Measurements from ENCODE around the gene SRPK1.
A peak's percentile ranks its signal among the peaks of the same experiment; 100 is the strongest.
"Not testable (repeated sequence)": the region's sequence is repeated elsewhere in the genome, so short reads cannot be mapped to it uniquely, and the experiment has no call there.

Gene SRPK1

DNA sequence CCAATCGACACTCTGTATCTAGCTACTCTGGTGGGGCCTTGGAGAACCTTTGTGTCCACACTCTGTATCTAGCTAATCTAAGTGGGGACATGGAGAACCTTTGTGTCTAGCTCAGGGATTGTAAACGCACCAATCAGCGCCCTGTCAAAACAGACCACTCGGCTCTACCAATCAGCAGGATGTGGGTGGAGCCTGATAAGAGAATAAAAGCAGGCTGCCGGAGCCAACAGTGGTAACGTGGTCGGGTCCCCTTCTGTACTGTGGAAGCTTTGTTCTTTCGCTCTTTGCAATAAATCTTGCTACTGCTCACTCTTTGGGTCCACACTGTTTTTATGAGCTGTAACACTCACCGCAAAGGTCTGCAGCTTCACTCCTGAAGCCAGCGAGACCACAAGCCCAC, 11.0 kb upstream of the SRPK1 start:
- not testable (repeated sequence) for FAIRE-seq; DNase-seq (ENCODE audit: low spot score)

DNA sequence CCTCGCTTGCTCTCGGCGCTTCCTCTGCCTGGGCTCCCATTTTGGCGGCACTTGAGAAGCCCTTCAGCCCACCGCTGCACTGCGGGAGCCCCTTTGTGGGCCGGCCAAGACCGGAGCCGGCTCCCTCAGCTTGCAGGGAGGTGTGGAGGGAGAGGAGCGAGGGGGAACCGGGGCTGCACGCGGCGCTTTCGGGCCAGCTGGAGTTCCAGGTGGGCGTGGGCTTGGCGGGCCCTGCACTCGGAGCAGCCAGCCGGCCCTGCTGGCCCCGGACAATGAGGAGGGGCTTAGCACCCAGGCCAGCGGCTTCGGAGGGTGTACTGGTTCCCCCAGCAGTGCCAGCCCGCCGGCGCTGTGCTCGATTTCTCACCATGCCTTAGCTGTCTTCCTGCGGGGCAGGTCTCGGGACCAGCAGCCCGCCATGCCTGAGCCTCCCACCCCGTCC, 10.2 kb upstream of the SRPK1 start:
- FAIRE-seq (no peak), DNase-seq (ENCODE audit: low spot score) (no peak)

DNA sequence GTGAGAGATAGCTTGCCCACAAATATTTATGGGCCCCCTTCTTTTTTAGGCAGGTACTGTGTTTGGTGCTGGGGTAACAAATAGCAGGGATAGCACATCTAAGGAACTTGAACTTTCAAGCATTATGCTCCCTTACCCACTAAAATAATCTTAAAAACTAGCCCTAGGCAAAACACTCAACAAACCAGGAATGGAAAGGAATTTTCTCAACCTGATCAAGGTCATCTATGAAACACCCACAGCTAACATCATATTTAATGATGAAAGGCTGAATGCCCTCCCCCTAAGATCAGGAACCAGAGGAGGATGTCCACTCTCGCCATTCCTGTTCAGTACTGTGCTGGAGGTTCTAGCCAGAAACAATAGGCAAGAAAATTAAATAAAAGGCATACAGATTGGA, 8.7 kb upstream of the SRPK1 start:
- DNase-seq (ENCODE audit: low spot score) (no peak), FAIRE-seq (no peak)

DNA sequence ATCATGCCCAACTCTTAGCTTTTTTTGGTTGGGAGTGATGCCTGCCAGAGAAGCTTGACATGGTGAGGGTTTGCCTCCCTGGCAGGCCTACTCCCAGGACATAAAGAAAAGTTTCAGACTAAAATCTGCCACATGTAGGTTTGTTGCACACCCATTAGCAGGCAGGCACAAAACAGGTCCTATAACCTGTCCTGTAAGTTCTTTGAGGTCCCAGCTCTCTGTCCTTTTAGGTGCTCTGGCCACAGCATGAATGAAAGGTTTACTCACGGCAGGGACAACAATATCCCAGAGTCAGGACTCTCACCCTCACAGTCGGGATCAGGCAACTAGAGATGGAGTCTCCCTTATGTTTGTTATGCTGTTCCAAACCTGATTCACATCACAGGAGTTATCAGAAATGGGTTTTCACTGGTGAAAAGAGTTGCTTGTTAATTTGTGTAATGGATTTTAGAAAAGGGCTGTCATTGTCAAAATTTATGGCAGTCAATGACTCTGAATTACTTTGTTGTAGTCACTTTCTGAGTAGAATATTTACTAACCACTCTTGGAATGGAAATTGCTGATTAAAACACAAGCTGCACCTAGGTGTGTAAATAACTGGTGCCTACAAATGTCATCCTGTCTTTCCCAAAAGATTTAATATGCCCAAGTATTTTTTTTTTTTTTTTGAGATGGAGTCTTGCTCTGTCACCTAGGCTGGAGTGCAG, 5.8 kb upstream of the SRPK1 start:
- FAIRE-seq (no peak), DNase-seq (ENCODE audit: low spot score) (no peak)

DNA sequence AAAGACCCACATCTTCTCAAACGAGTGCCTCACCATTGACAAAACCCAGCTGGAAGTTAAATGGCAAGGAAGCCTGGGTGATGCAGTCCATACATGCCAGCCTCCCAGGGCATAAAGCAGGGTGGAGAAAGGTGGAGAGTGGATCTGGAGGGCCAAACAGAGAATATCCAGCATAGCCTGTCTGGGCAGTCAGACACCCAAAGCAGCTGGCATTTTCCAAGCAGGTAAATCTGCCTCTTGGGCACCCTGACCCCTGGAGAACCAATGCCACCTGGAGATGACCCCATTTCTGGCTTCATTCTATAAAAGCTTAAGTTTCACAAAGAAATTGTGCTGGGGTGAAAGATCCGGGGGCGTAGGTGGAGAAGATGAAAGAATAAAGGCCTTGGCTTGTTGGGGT, 5.1 kb upstream of the SRPK1 start:
- no peak for FAIRE-seq

DNA sequence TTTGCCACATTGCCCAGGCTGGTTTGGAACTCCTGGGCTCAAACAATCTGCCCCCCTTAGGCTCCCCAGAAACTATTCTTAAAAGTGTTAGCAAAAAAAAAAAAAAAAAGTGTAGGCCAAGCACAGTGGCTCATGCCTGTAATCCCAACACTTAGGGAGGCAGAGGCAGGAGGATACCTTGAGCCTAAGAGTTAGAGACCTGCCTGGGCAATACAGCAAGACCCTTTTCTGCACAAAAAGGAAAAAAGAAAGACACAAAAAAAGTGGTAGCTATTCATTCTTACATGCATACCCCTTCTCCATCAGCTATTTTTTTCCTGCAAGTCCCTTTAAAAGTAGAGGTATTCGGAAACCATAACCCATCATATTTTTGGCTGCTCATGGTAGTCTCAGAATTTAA, 3.2 kb upstream of the SRPK1 start:
- no peak for FAIRE-seq

More for the DNA sequence above, 5.1 kb upstream of the SRPK1 start:
- DNase-seq (ENCODE audit: low spot score) = no peak

DNA sequence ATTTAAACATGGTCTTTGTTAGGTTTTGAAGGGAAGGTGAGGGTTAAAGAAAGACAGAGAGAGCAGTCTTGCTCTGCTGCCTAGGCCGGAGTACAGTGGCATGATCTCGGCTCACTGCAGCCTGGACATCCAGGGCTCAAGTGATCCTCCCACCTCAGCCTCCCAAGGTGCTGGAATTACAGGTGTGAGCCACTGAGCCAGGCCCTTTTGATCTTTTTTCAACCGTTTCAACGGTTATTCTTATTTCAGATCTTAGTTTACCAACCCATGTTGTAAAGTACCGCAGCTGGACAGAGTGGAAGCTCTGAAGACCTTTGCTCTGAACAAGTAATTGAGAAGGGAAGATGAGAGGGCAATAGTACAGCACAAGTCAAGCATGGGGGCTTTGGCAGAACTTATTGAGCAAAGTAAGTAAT, 1.2 kb upstream of the SRPK1 start:
- DNase-seq (ENCODE audit: low spot score) (no peak), FAIRE-seq (no peak)

More for the DNA sequence above, 3.2 kb upstream of the SRPK1 start:
- no peak for DNase-seq (ENCODE audit: low spot score)

DNA sequence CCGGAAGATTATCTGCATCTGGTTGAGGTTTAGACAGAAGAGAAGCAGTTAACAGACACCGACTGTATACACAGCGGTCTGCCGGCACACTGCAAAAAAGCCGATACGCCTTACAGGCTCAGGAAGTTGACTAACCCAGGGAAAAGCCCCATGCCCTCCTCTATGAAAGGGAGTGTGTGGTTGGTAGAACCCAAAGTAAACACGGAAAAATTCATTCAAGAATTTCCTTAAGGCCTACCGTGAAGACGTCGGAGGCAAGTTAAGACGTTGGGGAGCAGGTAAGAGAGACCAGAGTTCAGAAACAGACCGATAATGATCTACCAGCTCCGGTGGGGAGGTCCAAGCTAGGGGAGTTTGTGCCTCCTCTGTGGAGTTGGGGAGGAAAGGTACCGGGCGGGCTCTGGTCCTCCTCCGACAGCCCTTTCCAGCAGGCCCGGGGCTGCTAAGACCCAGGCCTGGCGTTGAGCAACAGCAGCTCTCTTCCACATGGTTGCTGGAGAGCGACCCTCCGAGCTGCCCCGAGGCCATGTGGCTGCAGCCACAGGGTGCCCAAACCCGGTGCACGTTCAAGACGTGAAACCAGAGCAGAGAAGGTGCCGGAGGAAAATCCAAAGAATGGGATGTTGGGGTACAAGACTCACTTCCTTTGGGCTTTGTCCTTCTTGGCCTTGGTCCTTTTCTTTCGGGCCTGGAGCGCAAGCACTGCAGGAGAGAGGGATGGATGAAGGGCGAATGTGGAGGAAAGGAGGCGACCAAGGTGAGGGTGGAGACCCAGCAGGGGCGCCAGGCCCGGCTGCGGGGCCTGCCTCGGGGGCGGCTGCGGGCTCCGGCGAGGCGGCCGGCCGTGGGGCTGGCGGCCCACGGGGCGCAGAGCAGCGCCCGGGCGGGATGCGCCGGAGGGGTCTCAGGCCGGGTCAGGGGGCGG, 809 bp downstream of the SRPK1 start:
- FAIRE-seq (peak; percentile 52), DNase-seq (ENCODE audit: low spot score) (peak; percentile 43)

DNA sequence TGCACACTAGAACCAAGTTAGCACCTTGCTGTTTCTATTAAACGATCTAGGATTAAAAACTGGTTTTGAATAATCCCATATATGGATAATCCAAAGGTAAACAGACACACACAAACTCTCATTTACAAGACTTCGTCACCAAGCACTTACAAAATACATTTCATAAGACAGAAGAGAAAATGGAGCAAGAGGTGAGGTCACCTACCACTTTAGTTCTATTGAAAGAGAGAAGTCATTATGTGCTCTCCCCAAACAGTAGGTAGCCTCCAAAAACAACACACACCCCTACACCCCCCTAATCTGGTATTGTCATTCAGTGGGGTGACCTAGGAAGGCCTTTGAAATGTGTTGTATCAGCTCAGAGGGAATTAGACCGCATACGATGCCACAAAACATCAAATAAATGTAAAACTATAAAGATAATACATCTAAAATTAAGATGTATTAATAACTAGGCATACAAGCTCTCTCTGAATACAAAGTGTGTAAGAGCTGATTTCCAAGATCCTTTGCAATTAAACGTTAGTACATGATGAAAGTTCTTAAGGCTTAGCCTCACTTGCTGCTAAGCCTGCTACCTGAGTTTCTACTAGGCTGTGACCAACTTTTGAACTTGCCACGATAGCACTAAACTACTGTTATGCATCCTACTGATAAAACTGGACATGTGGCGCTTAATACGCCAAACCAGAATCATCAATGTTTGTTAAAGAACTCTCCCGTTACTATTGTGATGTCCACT, 1.6 kb downstream of the SRPK1 start:
- FAIRE-seq (no peak), DNase-seq (ENCODE audit: low spot score) (no peak)

DNA sequence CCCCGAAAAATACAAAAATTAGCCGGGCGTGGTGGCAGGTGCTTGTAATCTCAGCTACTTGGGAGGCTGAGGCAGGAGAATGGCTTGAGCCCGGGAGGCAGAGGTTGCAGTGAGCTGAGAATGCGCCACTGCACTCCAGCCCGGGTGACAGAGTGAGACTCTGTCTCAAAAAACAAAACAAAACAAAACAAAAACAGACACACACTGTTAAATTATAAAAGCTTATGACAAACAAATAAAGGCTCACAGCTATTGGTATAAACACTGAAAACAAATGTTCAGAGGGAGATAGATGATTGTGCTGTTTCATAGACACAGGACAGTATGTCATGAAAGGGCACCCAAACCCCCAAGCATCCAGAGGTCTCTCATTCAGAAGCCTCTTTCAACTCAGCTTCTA, 4.0 kb downstream of the SRPK1 start:
- FAIRE-seq; DNase-seq (ENCODE audit: low spot score): not testable (repeated sequence)

DNA sequence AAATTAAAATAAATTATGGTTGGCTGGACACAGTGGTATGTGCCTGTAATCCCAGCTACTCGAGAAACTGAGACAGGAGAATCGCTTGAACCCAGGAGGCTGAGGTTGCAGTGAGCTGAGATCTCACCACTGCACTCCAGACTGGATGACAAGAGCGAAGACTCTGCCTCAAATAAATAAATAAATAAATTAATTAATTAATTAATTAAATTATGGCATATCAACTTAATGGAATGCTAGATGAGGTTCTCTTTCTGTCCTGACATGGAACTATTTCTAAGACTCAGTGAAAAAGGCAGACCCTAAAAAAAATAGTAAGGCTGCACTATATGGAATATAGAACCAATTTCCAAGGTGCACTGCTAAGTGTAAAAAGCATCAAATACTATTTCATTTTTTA, 4.8 kb downstream of the SRPK1 start:
- no peak for FAIRE-seq
- DNase-seq (ENCODE audit: low spot score) = no peak

DNA sequence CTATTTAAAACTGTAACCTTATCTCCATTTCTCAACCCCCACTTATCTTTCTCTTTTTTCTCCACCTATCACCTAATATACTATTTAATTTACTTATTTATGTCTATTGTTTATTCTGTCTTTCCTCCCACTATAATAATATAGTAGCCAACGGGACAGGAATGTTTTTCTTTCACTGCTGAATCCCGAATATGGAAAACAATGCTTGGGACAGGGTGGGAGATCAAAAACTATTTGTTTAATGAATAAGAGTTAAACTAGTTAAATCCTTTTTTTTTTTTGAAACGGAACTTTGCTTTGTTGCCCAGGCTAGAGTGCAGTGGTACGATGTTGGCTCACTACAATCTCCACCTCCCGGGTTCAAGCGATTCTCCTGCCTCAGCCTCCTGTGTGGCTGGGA, 6.4 kb downstream of the SRPK1 start:
- no peak for DNase-seq (ENCODE audit: low spot score)
- FAIRE-seq = no peak

DNA sequence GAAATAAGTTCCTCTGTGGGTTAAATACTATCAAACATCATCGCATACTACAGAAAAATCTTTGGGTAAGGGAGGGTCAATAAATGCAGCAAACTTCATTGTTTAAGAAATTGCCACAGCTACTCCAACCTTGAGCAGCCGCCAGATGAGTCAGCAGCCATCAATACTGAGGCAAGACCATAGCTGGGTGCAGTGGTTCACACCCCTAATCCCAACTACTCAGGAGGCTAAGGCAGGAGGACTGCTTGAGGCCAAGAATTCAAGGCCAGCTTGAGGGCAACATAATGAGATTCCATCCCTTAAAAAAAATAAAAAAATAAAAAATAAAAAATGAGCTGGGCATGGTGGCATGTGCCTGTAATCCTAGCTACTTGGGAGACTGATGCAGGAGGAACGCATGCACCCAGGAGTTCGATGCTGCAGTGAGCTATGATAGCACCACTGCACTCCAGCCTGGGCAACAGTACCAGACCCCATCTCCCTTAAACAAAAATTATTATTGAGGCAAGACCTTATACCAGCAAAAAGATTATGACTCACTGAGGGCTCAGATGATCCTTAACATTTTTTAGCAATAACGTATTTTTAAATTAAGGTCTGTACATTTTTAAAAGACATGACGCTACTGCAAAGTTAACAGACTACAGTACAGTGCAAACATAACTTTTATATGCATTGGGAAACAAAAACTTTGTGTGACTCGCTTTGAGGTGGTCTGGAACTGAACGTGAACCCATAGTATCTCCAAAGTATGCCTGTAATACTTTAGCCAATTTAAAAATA, 8.8 kb downstream of the SRPK1 start:
- DNase-seq (ENCODE audit: low spot score) (no peak), FAIRE-seq (no peak)

DNA sequence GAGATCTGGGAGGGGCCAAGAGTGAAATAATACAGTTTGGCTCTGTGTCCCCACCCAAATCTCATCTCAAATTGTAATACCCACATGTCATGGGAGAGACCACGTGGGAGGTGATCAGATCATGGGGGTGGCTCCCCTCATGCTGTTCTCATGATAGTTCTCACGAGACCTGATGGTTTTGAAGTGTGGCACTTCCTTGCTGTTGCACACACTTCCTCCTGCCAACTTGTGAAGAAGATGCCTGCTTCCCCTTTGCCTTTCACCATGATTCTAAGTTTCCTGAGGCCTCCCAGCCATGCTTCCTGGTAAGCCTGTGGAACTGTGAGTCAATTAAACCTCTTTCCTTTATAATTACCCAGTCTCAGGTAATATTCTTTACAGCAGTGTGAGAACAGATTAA, 11.3 kb downstream of the SRPK1 start:
- not testable (repeated sequence) for DNase-seq (ENCODE audit: low spot score); FAIRE-seq

DNA sequence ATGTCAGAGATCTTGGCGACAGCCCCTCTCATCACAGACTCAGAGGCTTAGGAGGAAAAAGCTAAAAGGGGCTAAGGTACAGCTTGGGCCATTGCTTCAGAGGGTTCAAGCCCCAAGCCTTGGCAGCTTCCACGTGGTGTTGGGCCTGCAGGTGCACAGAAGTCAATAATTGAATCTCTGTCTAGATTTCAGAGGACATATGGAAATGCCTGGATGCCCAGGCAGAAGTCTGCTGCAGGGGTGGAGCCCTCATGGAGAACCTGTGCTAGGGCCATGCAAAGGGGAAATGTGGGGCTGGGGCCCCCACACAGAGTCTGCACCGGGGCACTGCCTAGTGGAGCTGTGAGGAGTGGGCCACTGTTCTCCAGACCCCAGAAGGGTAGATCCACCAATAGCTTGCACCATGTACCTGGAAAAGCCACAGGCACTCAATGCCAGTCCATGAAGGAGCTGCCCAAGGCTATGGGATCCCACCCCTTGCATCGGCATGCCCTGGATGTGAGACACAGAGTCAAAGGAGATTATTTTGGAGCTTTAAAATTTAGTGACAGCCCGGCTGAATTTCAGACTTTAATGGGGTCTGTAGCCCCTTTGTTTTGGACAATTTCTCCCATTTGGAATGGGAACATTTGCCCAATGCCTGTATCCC, 12.0 kb downstream of the SRPK1 start:
- FAIRE-seq = not testable (repeated sequence)

DNA sequence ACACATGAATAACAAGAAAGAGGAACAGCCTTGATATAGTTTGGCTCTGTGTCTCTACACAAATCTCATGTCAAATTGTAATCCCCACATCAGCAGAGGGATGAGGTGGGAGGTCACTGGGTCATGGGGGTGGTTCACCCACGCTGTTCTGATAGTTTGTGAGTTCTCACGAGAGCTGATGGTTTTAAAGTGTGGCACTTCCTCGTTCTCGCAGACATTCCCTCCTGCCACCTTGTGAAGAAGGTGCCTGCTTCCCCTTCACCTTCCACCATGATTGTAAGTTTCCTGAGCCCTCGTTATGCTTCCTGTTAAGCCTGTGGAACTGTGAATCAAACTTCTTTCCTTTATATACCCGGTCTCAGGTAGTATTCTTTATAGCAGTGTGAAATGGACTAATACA, 13.1 kb downstream of the SRPK1 start:
- no peak for FAIRE-seq
- no peak for DNase-seq (ENCODE audit: low spot score)

More for the DNA sequence above, 12.0 kb downstream of the SRPK1 start:
- not testable (repeated sequence) for DNase-seq (ENCODE audit: low spot score)

DNA sequence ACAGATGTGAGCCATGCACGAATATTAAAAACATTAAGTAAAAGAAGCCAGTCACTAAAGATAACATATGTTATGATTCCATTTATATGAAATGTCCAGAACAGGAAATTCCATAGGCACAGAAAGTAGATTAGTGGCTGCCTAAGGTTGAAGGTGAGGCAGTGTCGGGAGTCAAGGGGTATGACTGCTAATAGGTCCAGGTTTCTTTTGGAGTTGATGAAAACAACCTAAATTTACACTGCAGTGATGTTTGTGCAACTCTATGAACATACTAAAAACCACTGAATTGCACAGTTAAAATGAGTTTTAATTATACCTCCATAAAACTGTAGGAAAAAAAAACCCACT, 14.4 kb downstream of the SRPK1 start:
- FAIRE-seq (no peak), DNase-seq (ENCODE audit: low spot score) (no peak)

DNA sequence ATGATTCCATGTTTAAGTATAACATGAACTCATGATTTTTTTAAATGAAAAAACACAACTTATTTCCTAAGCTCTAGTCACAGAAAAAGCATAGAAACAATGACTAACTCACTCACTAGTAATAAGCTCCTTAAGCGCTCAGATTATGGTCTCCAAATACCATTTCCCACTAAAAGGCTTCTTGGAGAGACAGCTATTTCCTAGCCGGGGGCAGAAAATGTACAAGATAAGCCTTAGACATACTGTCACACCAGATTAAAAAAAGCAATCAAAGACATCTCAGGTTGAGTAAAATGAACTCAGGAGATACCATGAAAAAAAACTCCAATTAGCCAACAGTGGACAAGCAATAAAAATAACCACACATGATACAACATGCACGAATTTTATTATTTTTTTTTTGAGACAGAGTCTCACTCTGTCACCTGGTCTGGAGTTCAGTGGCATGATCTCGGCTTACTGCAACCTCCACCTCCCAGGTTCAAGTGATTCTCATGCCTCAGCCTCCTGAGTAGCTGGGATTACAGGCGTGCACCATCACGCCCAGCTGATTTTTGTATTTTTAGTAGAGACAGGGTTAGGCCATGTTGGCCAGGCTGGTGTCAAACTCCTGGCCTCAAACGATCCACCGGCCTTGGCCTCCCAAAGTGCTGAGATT, 14.9 kb downstream of the SRPK1 start:
- DNase-seq (ENCODE audit: low spot score) (no peak), FAIRE-seq (no peak)

DNA sequence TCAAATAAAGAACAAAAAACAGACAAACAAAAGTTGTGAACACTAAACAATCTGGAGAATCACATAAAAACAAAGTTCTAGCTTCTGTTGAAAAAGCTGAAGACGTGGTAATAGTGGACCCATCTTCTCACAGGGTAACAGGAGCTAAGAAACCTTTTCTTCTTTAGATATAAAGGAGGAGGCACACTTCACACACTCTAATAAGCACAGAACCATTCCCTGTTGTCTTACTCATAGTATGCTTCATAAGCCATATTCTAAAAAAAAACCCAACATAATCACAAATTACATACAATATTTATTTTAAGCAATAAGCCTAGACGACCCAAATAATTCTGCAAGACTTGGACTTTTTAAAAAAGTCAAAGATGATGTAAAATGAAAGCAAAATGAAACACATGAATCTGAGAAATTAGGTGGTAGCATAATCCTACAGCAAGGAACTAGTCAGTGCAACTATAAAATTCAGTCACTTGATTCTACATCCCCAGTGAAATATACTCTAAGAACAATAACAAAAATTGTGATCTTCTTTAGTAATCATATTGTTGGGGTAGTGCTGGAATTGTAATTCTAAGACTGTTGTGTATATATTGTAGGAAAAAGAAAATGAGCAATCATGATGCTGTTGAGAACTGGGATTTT, 15.6 kb downstream of the SRPK1 start:
- FAIRE-seq (no peak), DNase-seq (ENCODE audit: low spot score) (no peak)

DNA sequence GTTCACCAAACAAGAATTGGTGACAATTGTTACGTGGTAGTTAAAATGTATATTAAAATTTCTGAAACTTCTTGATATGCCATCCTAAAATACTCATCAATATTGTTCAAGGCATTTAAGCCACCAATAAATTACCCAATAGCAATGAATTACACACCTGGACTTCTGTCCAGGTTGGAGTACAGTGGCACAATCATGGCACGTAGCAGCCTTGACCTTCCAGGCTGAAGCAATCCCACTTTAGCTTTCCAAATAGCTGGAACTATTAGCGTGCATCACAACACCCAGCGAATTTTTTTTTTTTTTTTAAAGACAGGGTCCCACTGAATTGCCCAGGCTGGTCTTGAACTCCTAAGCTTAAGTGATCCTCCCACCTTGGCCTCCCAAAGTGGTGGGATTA, 17.2 kb downstream of the SRPK1 start:
- no peak for FAIRE-seq

More for the DNA sequence above, 17.2 kb downstream of the SRPK1 start:
- DNase-seq (ENCODE audit: low spot score) = no peak
